WTC11 (cell line): ENCODE measurements around the gene KLHL20. TPM values are rescaled to one million over a fixed set of nuclear protein-coding genes. Genes with fewer than 3 reads are reported as not detected.
"Not testable (repeated sequence)": the region's sequence is repeated elsewhere in the genome, so short reads cannot be mapped to it uniquely, and the experiment has no call there.

Source experiments
- ATAC-seq: fragments of 200-7000 bp; cut with Tn5 transposase; 2 replicates; pipeline ENCODE4 v1.10.0; 2021; ENCODE audit warnings: mild to moderate bottlenecking, moderate library complexity
- CTCF ChIA-PET: fragments of 300-600 bp; sonication (Branson Sonifier 250); formaldehyde crosslinking; loops from one replicate; lab custom pipeline; 2021; ENCODE audit warnings: antibody characterized with exemption; lab: Charles Lee
- POLR2A ChIA-PET: fragments of 350-600 bp; sonication (Branson Sonifier 250); formaldehyde crosslinking; loops from one replicate; lab custom pipeline; 2021; ENCODE audit warnings: antibody characterized with exemption; lab: Charles Lee
- DNase-seq: peaks from one replicate; pipeline ENCODE4 v3.0.0; 2021; ENCODE audit warnings: low spot score
- H3K27ac Mint-ChIP-seq: 2 replicates; pipeline ENCODE4 v1.8.0; 2021; ENCODE audit warnings: mixed read lengths
- H3K27me3 Mint-ChIP-seq: 2 replicates; pipeline ENCODE4 v1.8.0; 2021; ENCODE audit warnings: low read depth, mild to moderate bottlenecking, moderate library complexity, mixed read lengths
- H3K36me3 Mint-ChIP-seq: 2 replicates; pipeline ENCODE4 v1.8.0; 2021; ENCODE audit warnings: mixed read lengths
- H3K4me1 Mint-ChIP-seq: 2 replicates; pipeline ENCODE4 v1.8.0; 2022; ENCODE audit warnings: mixed read lengths
- H3K4me3 Mint-ChIP-seq: 2 replicates; pipeline ENCODE4 v1.8.0; 2021; ENCODE audit warnings: mild to moderate bottlenecking, moderate library complexity, mixed read lengths
- H3K9me3 Mint-ChIP-seq: 2 replicates; pipeline ENCODE4 v1.8.0; 2021; ENCODE audit warnings: mixed read lengths
- EMX1 ChIP-seq: fragments of 250-450 bp; sonication (Bioruptor Pico); IDR thresholded peaks from 2 replicates; pipeline ENCODE4 v1.8.0; 2021; ENCODE audit warnings: mild to moderate bottlenecking
- GTF2I ChIP-seq: fragments of 250-450 bp; sonication (Bioruptor Pico); conservative IDR thresholded peaks from 2 replicates; pipeline ENCODE4 v1.4.0; 2021; ENCODE audit warnings: mild to moderate bottlenecking
- MXD4 ChIP-seq: fragments of 250-450 bp; sonication (Bioruptor Pico); IDR thresholded peaks from 2 replicates; pipeline ENCODE4 v1.8.0; 2021; ENCODE audit warnings: mild to moderate bottlenecking, moderate library complexity, borderline replicate concordance
- MYBL2 ChIP-seq: sonication (generic); formaldehyde crosslinking; IDR thresholded peaks from 2 replicates; pipeline ENCODE4 v1.8.1; 2023; ENCODE audit warnings: mild to moderate bottlenecking, moderate library complexity, missing genetic modification reagents
- NFE2L1 ChIP-seq: sonication (generic); formaldehyde crosslinking; IDR thresholded peaks from 2 replicates; pipeline ENCODE4 v1.8.1; 2023; ENCODE audit warnings: missing genetic modification reagents
- NR1H2 ChIP-seq: sonication (generic); formaldehyde crosslinking; IDR thresholded peaks from 2 replicates; pipeline ENCODE4 v1.9.0; 2021; ENCODE audit warnings: mild to moderate bottlenecking, moderate library complexity, missing genetic modification reagents
- RELA ChIP-seq: sonication (generic); formaldehyde crosslinking; IDR thresholded peaks from 2 replicates; pipeline ENCODE4 v1.8.1; 2022; ENCODE audit warnings: missing genetic modification reagents, mild to moderate bottlenecking, borderline replicate concordance
- SMAD4 ChIP-seq: sonication (generic); formaldehyde crosslinking; IDR thresholded peaks from 2 replicates; pipeline ENCODE4 v1.8.0; 2022; ENCODE audit warnings: mild to moderate bottlenecking, missing genetic modification reagents
- SP1 ChIP-seq: sonication (generic); formaldehyde crosslinking; conservative IDR thresholded peaks from 2 replicates; pipeline ENCODE4 v1.8.1; 2022; ENCODE audit warnings: missing genetic modification reagents
- TEAD1 ChIP-seq: sonication (generic); formaldehyde crosslinking; IDR thresholded peaks from 2 replicates; pipeline ENCODE4 v1.8.0; 2022; ENCODE audit warnings: mild to moderate bottlenecking, missing genetic modification reagents
- TP53 ChIP-seq: sonication (generic); formaldehyde crosslinking; IDR thresholded peaks from 2 replicates; pipeline ENCODE4 v1.8.1; 2023; ENCODE audit warnings: mild to moderate bottlenecking, missing genetic modification reagents
- total RNA-seq: library from RNA; stranded (reverse); gene quantifications from 3 replicates; pipeline ENCODE4 v1.2.3, GENCODE V29; 2021
- TF ChIP-seq, protein P1 (sequence below): sonication (generic); formaldehyde crosslinking; IDR thresholded peaks from 2 replicates; pipeline ENCODE4 v1.8.1; 2023; ENCODE audit warnings: mild to moderate bottlenecking, missing genetic modification reagents, borderline replicate concordance
- TF ChIP-seq, protein P2 (sequence below): sonication (generic); formaldehyde crosslinking; IDR thresholded peaks from 2 replicates; pipeline ENCODE4 v1.8.1; 2023; ENCODE audit warnings: mild to moderate bottlenecking, missing genetic modification reagents, moderate library complexity
- TF ChIP-seq, protein P3 (sequence below): sonication (generic); formaldehyde crosslinking; IDR thresholded peaks from 2 replicates; pipeline ENCODE4 v1.8.1; 2022; ENCODE audit warnings: mild to moderate bottlenecking, missing genetic modification reagents, moderate library complexity, borderline replicate concordance
- TF ChIP-seq, protein P4 (sequence below): fragments of 250-450 bp; sonication (Bioruptor Pico); conservative IDR thresholded peaks from 2 replicates; pipeline ENCODE4 v1.9.0; 2021; ENCODE audit warnings: mild to moderate bottlenecking
- TF ChIP-seq, protein P5 (sequence below): sonication (generic); formaldehyde crosslinking; IDR thresholded peaks from 2 replicates; pipeline ENCODE4 v1.8.0; 2023; ENCODE audit warnings: missing genetic modification reagents
- TF ChIP-seq, protein P6 (sequence below): fragments of 250-450 bp; sonication (Bioruptor Pico); IDR thresholded peaks from 2 replicates; pipeline ENCODE4 v1.9.0; 2021; ENCODE audit warnings: mild to moderate bottlenecking

Gene KLHL20
- total RNA-seq, 1 experiment from 2014 or later = 12.5 TPM

DNA sequence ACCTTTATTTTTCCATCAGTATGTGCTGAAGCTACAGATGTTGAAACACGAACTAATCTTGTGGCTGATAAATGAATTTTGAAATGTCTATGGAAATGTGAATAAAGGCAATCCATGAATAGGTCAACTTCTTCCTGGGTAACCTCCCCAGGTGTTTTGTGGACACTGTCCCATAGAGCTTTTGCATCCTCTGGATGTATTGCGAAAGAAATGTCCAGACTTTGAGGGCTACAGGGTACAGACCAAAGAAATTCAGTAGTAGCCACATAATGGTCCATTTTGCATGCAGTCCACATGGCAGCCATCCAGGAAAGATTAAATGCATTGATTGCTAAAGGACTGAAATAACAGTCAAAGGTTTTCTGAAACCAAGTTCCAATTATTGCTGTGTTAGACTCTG, 88.2 kb downstream of the KLHL20 start:
- ChIA-PET CTCF (no interaction called here), POLR2A (no interaction called here)
- no peak for ATAC-seq
- H3K4me1 Mint-ChIP-seq = no peaks in the 10 kb centered on the region
- H3K27ac Mint-ChIP-seq = no peak overlapping the region
- no peaks in the 10 kb centered on the region for H3K27me3 Mint-ChIP-seq
- no peaks in the 10 kb centered on the region for H3K9me3 Mint-ChIP-seq
- H3K4me3 Mint-ChIP-seq = no peak overlapping the region
- no peak for DNase-seq
- TF ChIP-seq, protein P1, sequence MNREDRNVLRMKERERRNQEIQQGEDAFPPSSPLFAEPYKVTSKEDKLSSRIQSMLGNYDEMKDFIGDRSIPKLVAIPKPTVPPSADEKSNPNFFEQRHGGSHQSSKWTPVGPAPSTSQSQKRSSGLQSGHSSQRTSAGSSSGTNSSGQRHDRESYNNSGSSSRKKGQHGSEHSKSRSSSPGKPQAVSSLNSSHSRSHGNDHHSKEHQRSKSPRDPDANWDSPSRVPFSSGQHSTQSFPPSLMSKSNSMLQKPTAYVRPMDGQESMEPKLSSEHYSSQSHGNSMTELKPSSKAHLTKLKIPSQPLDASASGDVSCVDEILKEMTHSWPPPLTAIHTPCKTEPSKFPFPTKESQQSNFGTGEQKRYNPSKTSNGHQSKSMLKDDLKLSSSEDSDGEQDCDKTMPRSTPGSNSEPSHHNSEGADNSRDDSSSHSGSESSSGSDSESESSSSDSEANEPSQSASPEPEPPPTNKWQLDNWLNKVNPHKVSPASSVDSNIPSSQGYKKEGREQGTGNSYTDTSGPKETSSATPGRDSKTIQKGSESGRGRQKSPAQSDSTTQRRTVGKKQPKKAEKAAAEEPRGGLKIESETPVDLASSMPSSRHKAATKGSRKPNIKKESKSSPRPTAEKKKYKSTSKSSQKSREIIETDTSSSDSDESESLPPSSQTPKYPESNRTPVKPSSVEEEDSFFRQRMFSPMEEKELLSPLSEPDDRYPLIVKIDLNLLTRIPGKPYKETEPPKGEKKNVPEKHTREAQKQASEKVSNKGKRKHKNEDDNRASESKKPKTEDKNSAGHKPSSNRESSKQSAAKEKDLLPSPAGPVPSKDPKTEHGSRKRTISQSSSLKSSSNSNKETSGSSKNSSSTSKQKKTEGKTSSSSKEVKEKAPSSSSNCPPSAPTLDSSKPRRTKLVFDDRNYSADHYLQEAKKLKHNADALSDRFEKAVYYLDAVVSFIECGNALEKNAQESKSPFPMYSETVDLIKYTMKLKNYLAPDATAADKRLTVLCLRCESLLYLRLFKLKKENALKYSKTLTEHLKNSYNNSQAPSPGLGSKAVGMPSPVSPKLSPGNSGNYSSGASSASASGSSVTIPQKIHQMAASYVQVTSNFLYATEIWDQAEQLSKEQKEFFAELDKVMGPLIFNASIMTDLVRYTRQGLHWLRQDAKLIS (CRISPR knock-in tag) = no peak
- TF ChIP-seq NFE2L1 (CRISPR knock-in tag) = no peak
- TF ChIP-seq, protein P2, sequence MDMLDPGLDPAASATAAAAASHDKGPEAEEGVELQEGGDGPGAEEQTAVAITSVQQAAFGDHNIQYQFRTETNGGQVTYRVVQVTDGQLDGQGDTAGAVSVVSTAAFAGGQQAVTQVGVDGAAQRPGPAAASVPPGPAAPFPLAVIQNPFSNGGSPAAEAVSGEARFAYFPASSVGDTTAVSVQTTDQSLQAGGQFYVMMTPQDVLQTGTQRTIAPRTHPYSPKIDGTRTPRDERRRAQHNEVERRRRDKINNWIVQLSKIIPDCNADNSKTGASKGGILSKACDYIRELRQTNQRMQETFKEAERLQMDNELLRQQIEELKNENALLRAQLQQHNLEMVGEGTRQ (CRISPR knock-in tag) = no peak
- no peak for TF ChIP-seq SP1
- TF ChIP-seq SMAD4 = no peak
- peaks cover 34% of the 10 kb centered on the region for H3K36me3 Mint-ChIP-seq

DNA sequence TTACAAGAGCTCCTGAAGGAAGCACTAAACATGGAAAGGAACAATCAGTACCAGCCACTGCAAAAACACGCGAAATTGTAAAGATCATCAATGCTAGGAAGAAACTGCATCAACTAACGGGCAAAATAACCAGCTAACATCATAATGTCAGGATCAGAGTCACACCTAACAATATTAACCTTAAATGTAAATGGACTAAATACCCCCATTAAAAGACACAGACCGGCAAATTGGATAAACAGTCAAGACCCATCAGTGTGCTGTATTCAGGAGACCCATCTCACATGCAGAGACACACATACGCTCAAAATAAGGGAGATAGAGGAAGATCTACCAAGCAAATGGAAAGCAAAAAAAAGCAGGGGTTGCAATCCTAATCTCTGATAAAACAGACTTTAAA, 98.9 kb downstream of the KLHL20 start:
- DNase-seq, H3K4me1 Mint-ChIP-seq, H3K4me3 Mint-ChIP-seq, CTCF ChIA-PET, H3K27ac Mint-ChIP-seq, ATAC-seq, H3K27me3 Mint-ChIP-seq, POLR2A ChIA-PET: not testable (repeated sequence)
- peaks cover 59% of the 10 kb centered on the region for H3K36me3 Mint-ChIP-seq
- peaks cover 30% of the 10 kb centered on the region for H3K9me3 Mint-ChIP-seq

DNA sequence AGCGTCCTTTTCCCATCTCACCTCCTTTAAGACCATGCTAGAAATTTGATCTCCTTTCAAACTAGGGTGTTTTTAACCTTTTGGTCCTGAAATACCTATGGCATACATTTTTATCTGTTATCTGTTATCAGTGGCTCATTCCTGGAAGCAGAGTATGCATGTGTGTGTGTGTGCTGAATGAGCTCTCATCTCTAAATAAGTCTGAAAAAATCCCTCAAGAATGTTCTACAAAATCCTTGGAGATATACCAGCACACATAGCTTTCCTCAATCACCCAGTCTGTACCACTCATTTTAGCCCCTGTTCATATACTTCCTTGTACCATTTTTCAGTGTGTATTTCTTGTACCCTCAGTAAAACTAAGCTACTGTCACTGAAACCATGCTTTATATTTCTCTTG, 103.7 kb downstream of the KLHL20 start:
- no peak for DNase-seq
- H3K9me3 Mint-ChIP-seq = peaks cover 10% of the 10 kb centered on the region
- peaks cover 49% of the 10 kb centered on the region for H3K36me3 Mint-ChIP-seq
- H3K4me3 Mint-ChIP-seq = no peak overlapping the region
- ChIA-PET POLR2A (interaction anchor here (0.6 kb wide), 1 partner anchor 25 kb away, joined by 4 read pairs; no protein-coding TSS in a partner anchor), CTCF (no interaction called here)
- TF ChIP-seq, protein P3, sequence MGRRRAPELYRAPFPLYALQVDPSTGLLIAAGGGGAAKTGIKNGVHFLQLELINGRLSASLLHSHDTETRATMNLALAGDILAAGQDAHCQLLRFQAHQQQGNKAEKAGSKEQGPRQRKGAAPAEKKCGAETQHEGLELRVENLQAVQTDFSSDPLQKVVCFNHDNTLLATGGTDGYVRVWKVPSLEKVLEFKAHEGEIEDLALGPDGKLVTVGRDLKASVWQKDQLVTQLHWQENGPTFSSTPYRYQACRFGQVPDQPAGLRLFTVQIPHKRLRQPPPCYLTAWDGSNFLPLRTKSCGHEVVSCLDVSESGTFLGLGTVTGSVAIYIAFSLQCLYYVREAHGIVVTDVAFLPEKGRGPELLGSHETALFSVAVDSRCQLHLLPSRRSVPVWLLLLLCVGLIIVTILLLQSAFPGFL (CRISPR knock-in tag) = no peak
- TF ChIP-seq MYBL2 (CRISPR knock-in tag) = no peak
- TF ChIP-seq, protein P4, sequence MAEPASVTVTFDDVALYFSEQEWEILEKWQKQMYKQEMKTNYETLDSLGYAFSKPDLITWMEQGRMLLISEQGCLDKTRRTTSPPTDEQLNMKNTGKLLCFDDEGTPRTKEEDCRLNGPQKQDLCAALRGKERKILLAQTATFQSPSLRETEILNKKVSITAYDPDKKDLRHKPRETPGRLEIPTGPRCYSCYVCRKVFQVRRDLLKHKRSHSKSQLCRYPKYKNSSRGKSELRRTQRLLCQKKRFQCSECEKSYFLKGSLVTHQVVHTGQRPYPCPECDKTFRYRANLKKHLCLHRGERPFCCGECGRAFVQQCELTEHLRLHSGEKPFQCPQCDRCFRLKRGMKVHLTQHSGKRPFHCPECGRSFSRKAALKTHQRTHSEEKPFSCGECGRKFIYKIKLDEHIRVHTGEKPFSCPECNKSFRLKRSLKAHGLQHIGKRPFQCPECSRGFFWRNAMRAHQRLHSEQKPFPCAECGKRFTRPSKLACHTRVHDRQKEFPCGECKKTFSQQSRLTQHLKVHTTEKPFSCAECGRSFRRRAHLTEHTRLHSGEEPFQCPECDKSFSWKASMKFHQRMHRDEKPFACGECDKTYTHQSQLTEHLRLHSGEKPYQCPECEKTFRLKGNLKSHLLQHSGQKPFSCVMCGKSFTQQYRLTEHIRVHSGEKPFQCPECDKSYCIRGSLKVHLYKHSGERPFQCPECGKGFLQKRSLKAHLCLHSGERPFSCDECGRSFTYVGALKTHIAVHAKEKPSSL (CRISPR knock-in tag) = no peak
- TF ChIP-seq, protein P5, sequence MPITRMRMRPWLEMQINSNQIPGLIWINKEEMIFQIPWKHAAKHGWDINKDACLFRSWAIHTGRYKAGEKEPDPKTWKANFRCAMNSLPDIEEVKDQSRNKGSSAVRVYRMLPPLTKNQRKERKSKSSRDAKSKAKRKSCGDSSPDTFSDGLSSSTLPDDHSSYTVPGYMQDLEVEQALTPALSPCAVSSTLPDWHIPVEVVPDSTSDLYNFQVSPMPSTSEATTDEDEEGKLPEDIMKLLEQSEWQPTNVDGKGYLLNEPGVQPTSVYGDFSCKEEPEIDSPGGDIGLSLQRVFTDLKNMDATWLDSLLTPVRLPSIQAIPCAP = no peak
- TF ChIP-seq TEAD1 (CRISPR knock-in tag) = no peak
- TF ChIP-seq, protein P2 (CRISPR knock-in tag) = no peak
- TF ChIP-seq, protein P6, sequence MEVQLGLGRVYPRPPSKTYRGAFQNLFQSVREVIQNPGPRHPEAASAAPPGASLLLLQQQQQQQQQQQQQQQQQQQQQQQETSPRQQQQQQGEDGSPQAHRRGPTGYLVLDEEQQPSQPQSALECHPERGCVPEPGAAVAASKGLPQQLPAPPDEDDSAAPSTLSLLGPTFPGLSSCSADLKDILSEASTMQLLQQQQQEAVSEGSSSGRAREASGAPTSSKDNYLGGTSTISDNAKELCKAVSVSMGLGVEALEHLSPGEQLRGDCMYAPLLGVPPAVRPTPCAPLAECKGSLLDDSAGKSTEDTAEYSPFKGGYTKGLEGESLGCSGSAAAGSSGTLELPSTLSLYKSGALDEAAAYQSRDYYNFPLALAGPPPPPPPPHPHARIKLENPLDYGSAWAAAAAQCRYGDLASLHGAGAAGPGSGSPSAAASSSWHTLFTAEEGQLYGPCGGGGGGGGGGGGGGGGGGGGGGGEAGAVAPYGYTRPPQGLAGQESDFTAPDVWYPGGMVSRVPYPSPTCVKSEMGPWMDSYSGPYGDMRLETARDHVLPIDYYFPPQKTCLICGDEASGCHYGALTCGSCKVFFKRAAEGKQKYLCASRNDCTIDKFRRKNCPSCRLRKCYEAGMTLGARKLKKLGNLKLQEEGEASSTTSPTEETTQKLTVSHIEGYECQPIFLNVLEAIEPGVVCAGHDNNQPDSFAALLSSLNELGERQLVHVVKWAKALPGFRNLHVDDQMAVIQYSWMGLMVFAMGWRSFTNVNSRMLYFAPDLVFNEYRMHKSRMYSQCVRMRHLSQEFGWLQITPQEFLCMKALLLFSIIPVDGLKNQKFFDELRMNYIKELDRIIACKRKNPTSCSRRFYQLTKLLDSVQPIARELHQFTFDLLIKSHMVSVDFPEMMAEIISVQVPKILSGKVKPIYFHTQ (CRISPR knock-in tag) = no peak
- no peak for TF ChIP-seq MXD4 (CRISPR knock-in tag)
- TF ChIP-seq GTF2I (CRISPR knock-in tag) = no peak
- no peak for TF ChIP-seq TP53 (CRISPR knock-in tag)
- no peak for TF ChIP-seq RELA
- no peak for TF ChIP-seq EMX1 (CRISPR knock-in tag)
- TF ChIP-seq NR1H2 (CRISPR knock-in tag) = no peak
- H3K27me3 Mint-ChIP-seq = no peaks in the 10 kb centered on the region
- H3K27ac Mint-ChIP-seq = no peak overlapping the region
- no peak for ATAC-seq
- peaks cover 11% of the 10 kb centered on the region for H3K4me1 Mint-ChIP-seq
